HepG2 (cell line): ENCODE results near the gene LHFPL2. TPM values are rescaled to one million over a fixed set of nuclear protein-coding genes. Genes with fewer than 3 reads are reported as not detected.

Experiments
- ATAC-seq: fragments of 200-7000 bp; cut with Tn5 transposase; 3 replicates; pipeline ENCODE4 v1.9.1; 2020; ENCODE audit warnings: mild to moderate bottlenecking, moderate library complexity
- BruUV-seq: library from RNA; stranded (reverse); fragments of 400-500 nt; replicated peaks from 2 replicates; lab custom pipeline; 2021; lab: Mats Ljungman, UMichigan
- CTCF ChIA-PET: fragments of 300-600 bp; formaldehyde crosslinking; extraction: SDS; loops from one replicate; lab custom pipeline; 2021; ENCODE audit warnings: low total read pairs, inconsistent platforms, low intra/inter-chr PET ratio; lab: Yijun Ruan, JAX
- POLR2A ChIA-PET: fragments of 350-600 bp; sonication (Branson Sonifier 250); formaldehyde crosslinking; loops from one replicate; lab custom pipeline; 2020; ENCODE audit warnings: antibody characterized with exemption, inconsistent platforms; lab: Yijun Ruan, JAX
- DNase-seq: peaks from one replicate; pipeline ENCODE4 v3.0.0-alpha.2; 2015; ENCODE audit warnings: low spot score
- FAIRE-seq: peaks from 3 replicates; lab custom pipeline; 2011; peaks lifted over from hg19 to GRCh38; lab: Jason Lieb, UNC
- H2AFZ ChIP-seq: one replicate; pipeline ENCODE4 v1.6.1; 2011; ENCODE audit warnings: low read length, inconsistent platforms
- H3K27ac ChIP-seq: fragments of 300-600 bp; 3 replicates; pipeline ENCODE4 v1.8.0; 2011; ENCODE audit warnings: mixed run types, mild to moderate bottlenecking, mixed read lengths, low read length, inconsistent platforms; ENCODE audit not compliant: insufficient read depth; ENCODE audit errors: extremely low read length
- H3K27me3 ChIP-seq, 2 experiments: fragments of 200-600 bp in 1 of 2; 2 replicates in 1 of 2; 3 replicates in 1 of 2; pipeline versions ENCODE4 v1.6.0 to v1.8.0; 2011; ENCODE audit warnings: low read length in 2 of 2, mild to moderate bottlenecking in 2 of 2, moderate library complexity in 2 of 2, inconsistent platforms in 1 of 2; ENCODE audit not compliant: insufficient read depth in 2 of 2, control insufficient read depth in 1 of 2
- H3K36me3 ChIP-seq, 2 experiments: fragments of 200-600 bp in 1 of 2; replicated peaks in 1 of 2; 2 replicates in 1 of 2; 3 replicates in 1 of 2; pipeline versions ENCODE4 v1.5.1 to v1.8.0; 2011; ENCODE audit warnings: low read length in 2 of 2, inconsistent platforms in 1 of 2; ENCODE audit not compliant: insufficient read depth in 2 of 2, control insufficient read depth in 1 of 2
- H3K4me1 ChIP-seq: 2 replicates; pipeline ENCODE4 v1.5.1; 2012; ENCODE audit warnings: low read length, inconsistent platforms; ENCODE audit not compliant: insufficient read depth
- H3K4me2 ChIP-seq: 2 replicates; pipeline ENCODE4 v1.6.0; 2011; ENCODE audit warnings: low read depth, low read length, inconsistent platforms
- H3K4me3 ChIP-seq, 3 experiments: fragments of 200-600 bp in 1 of 3; sonication (generic), shearing (Covaris generic) in 1 of 3; replicated peaks in 1 of 3; 2 replicates each; pipeline ENCODE4 v1.5.1; 2011 to 2016; ENCODE audit warnings: low read length in 3 of 3, inconsistent platforms in 2 of 3, low read depth in 2 of 3, mild to moderate bottlenecking in 2 of 3, control low read depth in 1 of 3, mixed read lengths in 1 of 3; ENCODE audit not compliant: insufficient read depth in 1 of 3
- H3K79me2 ChIP-seq: one replicate; pipeline ENCODE4 v1.6.1; 2011; ENCODE audit warnings: low read length, inconsistent platforms; ENCODE audit not compliant: insufficient read depth
- H3K9ac ChIP-seq: 2 replicates; pipeline ENCODE4 v1.6.0; 2011; ENCODE audit warnings: mild to moderate bottlenecking, low read depth, low read length, inconsistent platforms; ENCODE audit not compliant: insufficient read depth
- H3K9me3 ChIP-seq: 2 replicates; pipeline ENCODE4 v1.5.1; 2012; ENCODE audit warnings: mild to moderate bottlenecking, low read length
- H4K20me1 ChIP-seq: 2 replicates; pipeline ENCODE4 v1.6.0; 2011; ENCODE audit warnings: inconsistent platforms, mild to moderate bottlenecking, low read length, moderate library complexity; ENCODE audit not compliant: insufficient read depth
- ESRRA ChIP-seq: sonication (generic); formaldehyde crosslinking; IDR thresholded peaks from 2 replicates; pipeline ENCODE4 v1.5.1; 2020; ENCODE audit warnings: mild to moderate bottlenecking, low read depth, missing genetic modification reagents
- FOXK2 ChIP-seq: fragments of 450-650 bp; IDR thresholded peaks from 2 replicates; pipeline ENCODE4 v1.6.1; 2016
- FOXO1 ChIP-seq: sonication (generic); formaldehyde crosslinking; IDR thresholded peaks from 2 replicates; pipeline ENCODE4 v1.4.0; 2020; ENCODE audit warnings: missing genetic modification reagents
- GATAD2A ChIP-seq: IDR thresholded peaks from 2 replicates; pipeline ENCODE4 v1.6.1; 2016
- GZF1 ChIP-seq: sonication (generic); formaldehyde crosslinking; IDR thresholded peaks from 2 replicates; pipeline ENCODE4 v1.5.1; 2020; ENCODE audit warnings: mild to moderate bottlenecking, missing genetic modification reagents
- MYC ChIP-seq: sonication (generic); formaldehyde crosslinking; IDR thresholded peaks from 2 replicates; pipeline ENCODE4 v1.9.0; 2021; ENCODE audit warnings: missing genetic modification reagents, borderline replicate concordance
- SRF ChIP-seq: IDR thresholded peaks from 2 replicates; pipeline ENCODE4 v1.6.1; 2011; ENCODE audit warnings: mild to moderate bottlenecking, low read depth, low read length, moderate library complexity
- TBP ChIP-seq: sonication (generic); formaldehyde crosslinking; IDR thresholded peaks from 2 replicates; pipeline ENCODE4 v1.5.0; 2020; ENCODE audit warnings: missing genetic modification reagents
- ZNF12 ChIP-seq: sonication (generic); formaldehyde crosslinking; IDR thresholded peaks from 2 replicates; pipeline ENCODE4 v1.5.0; 2020; ENCODE audit warnings: missing genetic modification reagents
- ZNF20 ChIP-seq: sonication (generic); formaldehyde crosslinking; IDR thresholded peaks from 2 replicates; pipeline ENCODE4 v1.4.0; 2020; ENCODE audit warnings: mild to moderate bottlenecking, moderate library complexity, missing genetic modification reagents
- ZNF430 ChIP-seq: sonication (generic); formaldehyde crosslinking; IDR thresholded peaks from 2 replicates; pipeline ENCODE4 v1.9.0; 2021; ENCODE audit warnings: mild to moderate bottlenecking, missing genetic modification reagents
- WGBS: methylation state at CpG from one replicate; pipeline ENCODE4 v1.1.6; 2017; ENCODE audit warnings: low lambda C conversion rate; 5-methylcytosine and 5-hydroxymethylcytosine counted together
- in situ Hi-C: cut with HindIII; loops from 2 replicates; pipeline ENCODE4 v1.10.0; 2017; ENCODE audit warnings: low pct_unique_long_range_greater_than_20kb; ENCODE audit not compliant: extremely low pct_ligation_motif_present
- intact Hi-C: fragments of 100-400 bp; cut with micrococcal nuclease; formaldehyde crosslinking; loops from one replicate; pipeline ENCODE4 v1.10.0; 2022; ENCODE audit not compliant: unreplicated experiment
- polyA plus RNA-seq, 8 experiments: library from polyadenylated mRNA; depleted of rRNA in 3 of 8; stranded (reverse) in 7 of 8; unstranded in 1 of 8; fragments of >200 nt; fragmentation: Illumina TruSeq in 4 of 8; extraction: Trizol in 4 of 8; gene quantifications; 2 replicates each; pipeline versions ENCODE4 v1.2.1 to v1.2.3, GENCODE V29; 2011 to 2016; ENCODE audit warnings: low read depth in 4 of 8, missing spikeins in 1 of 8, mixed read lengths in 1 of 8; ENCODE audit not compliant: insufficient read depth in 1 of 8
- total RNA-seq, 5 experiments: library from RNA; depleted of rRNA; stranded (reverse); fragments of >200 nt; fragmentation: Illumina TruSeq; extraction: Trizol; gene quantifications; 2 replicates each; pipeline ENCODE4 v1.2.3, GENCODE V29; 2016; ENCODE audit warnings: low read depth in 1 of 5
- TF ChIP-seq, protein P1 (sequence below): sonication (generic); formaldehyde crosslinking; IDR thresholded peaks from 2 replicates; pipeline ENCODE4 v1.5.0; 2020; ENCODE audit warnings: mild to moderate bottlenecking, missing genetic modification reagents

The LHFPL2 gene
- total and polyA plus RNA-seq, 2 of the 13 experiments (the other 11 are each of a cell fraction or from before 2014, with no cell fraction given) = 6.0 to 20.0 TPM

DNA sequence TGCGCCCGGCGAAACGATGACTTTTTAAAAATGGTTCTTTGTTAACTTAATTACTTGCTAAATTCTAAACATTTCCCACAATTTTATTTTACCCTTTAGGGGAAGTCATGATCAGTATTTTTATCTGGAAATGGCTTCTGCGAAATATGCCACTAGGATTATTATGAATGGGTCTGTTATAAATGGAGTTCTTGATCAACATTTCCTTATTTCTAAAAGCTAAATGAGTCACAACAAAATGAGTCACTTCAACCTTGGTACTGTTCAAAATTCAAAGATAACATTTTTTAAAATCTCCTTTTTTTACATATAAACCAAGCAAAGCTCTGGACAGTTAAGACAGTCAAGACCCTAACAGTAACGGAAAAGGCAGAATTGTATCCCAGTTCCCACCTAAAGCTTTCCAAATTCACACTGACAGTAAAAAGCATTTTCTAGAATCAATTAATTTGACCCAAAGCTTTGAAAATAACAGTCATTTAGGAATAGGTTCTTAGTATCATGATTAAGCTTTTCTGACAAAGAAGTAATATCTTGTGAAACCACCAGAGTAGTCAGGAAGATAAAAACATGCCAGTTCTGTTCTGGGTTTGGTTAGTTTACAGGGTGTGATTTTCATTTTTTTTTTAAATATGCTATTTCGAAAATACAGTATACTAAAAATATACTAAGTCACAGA, 81.7 kb downstream of the LHFPL2 start:
- H3K4me3 ChIP-seq = no peak overlapping the region
- ChIA-PET CTCF (no interaction called here), POLR2A (no interaction called here)
- in situ Hi-C loops (no loop called here), intact Hi-C loops (no loop called here)
- WGBS = 98% methylated on average over 7 of the region's 7 CpGs
- no peak overlapping the region for H2AFZ ChIP-seq
- no peaks in the 10 kb centered on the region for H4K20me1 ChIP-seq
- TF ChIP-seq FOXO1 (no peak), ESRRA (CRISPR knock-in tag) (no peak), ZNF20 (CRISPR knock-in tag) (no peak), FOXK2 (no peak), GATAD2A (CRISPR knock-in tag) (no peak)
- no peaks in the 10 kb centered on the region for H3K9me3 ChIP-seq
- H3K4me1 ChIP-seq = peaks cover 36% of the 10 kb centered on the region
- no peak overlapping the region for H3K9ac ChIP-seq
- H3K79me2 ChIP-seq = peaks cover 13% of the 10 kb centered on the region
- DNase-seq (no peak), FAIRE-seq (no peak), ATAC-seq (no peak)
- H3K27me3 ChIP-seq = no peaks in the 10 kb centered on the region
- H3K4me2 ChIP-seq = no peak overlapping the region
- no peak overlapping the region for H3K27ac ChIP-seq
- BruUV-seq = no TSS peak
- H3K36me3 ChIP-seq = peaks cover 3 to 9% of the 10 kb centered on the region in 2 experiments; a peak in 2 of 5 replicates

DNA sequence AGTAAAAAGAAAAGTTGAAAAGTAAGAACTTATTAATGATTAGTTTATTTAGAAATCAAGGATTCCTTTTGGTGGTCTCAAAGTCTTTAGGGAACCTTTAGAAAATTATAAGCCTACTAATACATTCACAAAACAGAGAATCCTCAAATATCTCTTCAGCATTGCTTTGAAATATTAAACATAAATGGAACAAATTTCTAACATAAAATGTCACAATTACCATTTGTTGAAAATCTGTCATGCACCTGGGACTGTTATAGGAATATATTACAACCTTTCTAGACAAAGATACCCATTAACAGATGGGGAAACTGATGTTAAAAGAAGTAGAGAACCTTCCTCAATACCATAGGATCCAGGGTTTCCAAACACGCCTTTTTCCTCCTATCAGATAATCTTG, 83.2 kb downstream of the LHFPL2 start:
- POLR2A ChIA-PET = interaction anchor here (0.6 kb wide), 1 partner anchor 281 kb away, joined by 3 read pairs; no protein-coding TSS in a partner anchor
- Histone ChIP-seq H3K27me3 (no peaks in the 10 kb centered on the region), H3K79me2 (peaks cover 9% of the 10 kb centered on the region), H3K9me3 (no peaks in the 10 kb centered on the region), H3K4me3 (no peak overlapping the region), H3K27ac (no peak overlapping the region), H3K9ac (no peak overlapping the region), H3K4me1 (peaks cover 23% of the 10 kb centered on the region), H3K4me2 (no peak overlapping the region), H2AFZ (no peak overlapping the region), H3K36me3 (peaks cover 3 to 12% of the 10 kb centered on the region in 2 experiments; a peak in 2 of 5 replicates), H4K20me1 (no peaks in the 10 kb centered on the region)
- ATAC-seq (no peak), FAIRE-seq (no peak), DNase-seq (no peak)
- CTCF ChIA-PET = no interaction called here
- WGBS = 96% methylated on average over 1 of the region's 1 CpG
- in situ Hi-C loops = no loop called here
- no TSS peak for BruUV-seq
- intact Hi-C loops = no loop called here
- no peak for TF ChIP-seq GZF1 (CRISPR knock-in tag)
- TF ChIP-seq ZNF12 (CRISPR knock-in tag) = no peak
- TF ChIP-seq SRF = no peak
- no peak for TF ChIP-seq MYC (CRISPR knock-in tag)
- no peak for TF ChIP-seq TBP (CRISPR knock-in tag)
- TF ChIP-seq ZNF430 = no peak
- TF ChIP-seq ZNF20 (CRISPR knock-in tag) = no peak
- TF ChIP-seq, protein P1, sequence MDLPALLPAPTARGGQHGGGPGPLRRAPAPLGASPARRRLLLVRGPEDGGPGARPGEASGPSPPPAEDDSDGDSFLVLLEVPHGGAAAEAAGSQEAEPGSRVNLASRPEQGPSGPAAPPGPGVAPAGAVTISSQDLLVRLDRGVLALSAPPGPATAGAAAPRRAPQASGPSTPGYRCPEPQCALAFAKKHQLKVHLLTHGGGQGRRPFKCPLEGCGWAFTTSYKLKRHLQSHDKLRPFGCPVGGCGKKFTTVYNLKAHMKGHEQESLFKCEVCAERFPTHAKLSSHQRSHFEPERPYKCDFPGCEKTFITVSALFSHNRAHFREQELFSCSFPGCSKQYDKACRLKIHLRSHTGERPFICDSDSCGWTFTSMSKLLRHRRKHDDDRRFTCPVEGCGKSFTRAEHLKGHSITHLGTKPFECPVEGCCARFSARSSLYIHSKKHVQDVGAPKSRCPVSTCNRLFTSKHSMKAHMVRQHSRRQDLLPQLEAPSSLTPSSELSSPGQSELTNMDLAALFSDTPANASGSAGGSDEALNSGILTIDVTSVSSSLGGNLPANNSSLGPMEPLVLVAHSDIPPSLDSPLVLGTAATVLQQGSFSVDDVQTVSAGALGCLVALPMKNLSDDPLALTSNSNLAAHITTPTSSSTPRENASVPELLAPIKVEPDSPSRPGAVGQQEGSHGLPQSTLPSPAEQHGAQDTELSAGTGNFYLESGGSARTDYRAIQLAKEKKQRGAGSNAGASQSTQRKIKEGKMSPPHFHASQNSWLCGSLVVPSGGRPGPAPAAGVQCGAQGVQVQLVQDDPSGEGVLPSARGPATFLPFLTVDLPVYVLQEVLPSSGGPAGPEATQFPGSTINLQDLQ (CRISPR knock-in tag) = no peak
